GM23338 (cell line): ENCODE data around the gene NSMCE4A.

Experiments used
- CREB1 ChIP-seq: fragments of 250-450 bp; sonication (Bioruptor Pico); IDR thresholded peaks from 2 replicates; pipeline ENCODE4 v1.5.0; 2020; ENCODE audit warnings: low read depth, mild to moderate bottlenecking, moderate library complexity
- CTCF ChIP-seq, 2 experiments: fragments of 200-600 bp in 1 of 2; sonication (generic) in 1 of 2; conservative IDR thresholded peaks; 2 replicates each; pipeline versions ENCODE4 v1.5.1 to v1.6.1; 2016 to 2017; ENCODE audit warnings: antibody characterized with exemption in 2 of 2, low read depth in 2 of 2, mild to moderate bottlenecking in 2 of 2, moderate library complexity in 1 of 2
- ETS1 ChIP-seq: IDR thresholded peaks from 2 replicates; pipeline ENCODE4 v1.6.1; 2016; ENCODE audit warnings: antibody characterized with exemption
- EZH2 ChIP-seq: fragments of 200-600 bp; sonication (generic); IDR thresholded peaks from one replicate; pipeline ENCODE4 v1.8.0; 2017; ENCODE audit warnings: antibody characterized with exemption, mild to moderate bottlenecking, low read depth; ENCODE audit not compliant: unreplicated experiment
- EZH2phosphoT487 ChIP-seq: fragments of 200-600 bp; sonication (generic); IDR thresholded peaks from one replicate; pipeline ENCODE4 v1.8.1; 2018; ENCODE audit warnings: antibody characterized with exemption; ENCODE audit not compliant: unreplicated experiment
- JUNB ChIP-seq: IDR thresholded peaks from one replicate; pipeline ENCODE4 v1.6.1; 2016; ENCODE audit warnings: antibody characterized with exemption; ENCODE audit not compliant: unreplicated experiment
- NANOG ChIP-seq: IDR thresholded peaks from 2 replicates; pipeline ENCODE4 v1.6.1; 2016; ENCODE audit warnings: antibody characterized with exemption, borderline replicate concordance
- POLR2AphosphoS5 ChIP-seq: IDR thresholded peaks from 2 replicates; pipeline ENCODE4 v1.6.1; 2016; ENCODE audit warnings: antibody characterized with exemption, low read depth
- REST ChIP-seq: IDR thresholded peaks from one replicate; pipeline ENCODE4 v1.6.1; 2018; ENCODE audit warnings: antibody characterized with exemption; ENCODE audit not compliant: unreplicated experiment
- STAT1 ChIP-seq: IDR thresholded peaks from one replicate; pipeline ENCODE4 v1.6.1; 2016; ENCODE audit warnings: antibody characterized with exemption; ENCODE audit not compliant: unreplicated experiment

- TF ChIP-seq POLR2AphosphoS5 (no peak), CTCF (conservative IDR thresholded peaks at IDR 0.05; ENCODE audit: low read depth in 2 of 2) (no peak), EZH2phosphoT487 (no peak), REST (no peak), EZH2 (no peak), CREB1 (no peak), JUNB (no peak), STAT1 (no peak), ETS1 (no peak), NANOG (no peak)
Observed at GRCh38 chr10:121927318-121927840, 47.6 kb downstream of the NSMCE4A start.
